Activated CD4-positive, alpha-beta T cell treated with anti-CD3 and anti-CD28 coated beads for 36 hours (primary cell): ENCODE measurements around the gene ERG. TPM values are rescaled to one million over a fixed set of nuclear protein-coding genes. Genes with fewer than 3 reads are reported as not detected.

Experiments
- ATAC-seq: fragments of 200-7000 bp; cut with Tn5 transposase; one replicate; pipeline ENCODE4 v1.10.0; 2021; ENCODE audit warnings: mild to moderate bottlenecking, moderate library complexity
- CTCF ChIA-PET: fragments of 350-600 bp; sonication (Branson Sonifier 250); formaldehyde crosslinking; loops from one replicate; lab custom pipeline; 2021; ENCODE audit warnings: antibody characterized with exemption; lab: Charles Lee
- POLR2A ChIA-PET: fragments of 350-600 bp; sonication (Branson Sonifier 250); formaldehyde crosslinking; loops from one replicate; lab custom pipeline; 2021; ENCODE audit warnings: antibody characterized with exemption, inconsistent platforms; lab: Charles Lee
- DNase-seq: peaks from one replicate; pipeline ENCODE4 v3.0.0-alpha.2; 2020
- H3K27ac Mint-ChIP-seq: one replicate; pipeline ENCODE4 v1.8.0; 2021; ENCODE audit warnings: mixed read lengths
- H3K27me3 Mint-ChIP-seq: one replicate; pipeline ENCODE4 v1.8.0; 2021; ENCODE audit warnings: mixed read lengths
- H3K36me3 Mint-ChIP-seq: one replicate; pipeline ENCODE4 v1.8.0; 2021; ENCODE audit warnings: low read depth, mixed read lengths
- H3K4me1 Mint-ChIP-seq: one replicate; pipeline ENCODE4 v1.8.0; 2021; ENCODE audit warnings: mixed read lengths
- H3K4me3 Mint-ChIP-seq: one replicate; pipeline ENCODE4 v1.8.0; 2021; ENCODE audit warnings: mild to moderate bottlenecking, moderate library complexity, mixed read lengths
- H3K9me3 Mint-ChIP-seq: one replicate; pipeline ENCODE4 v1.8.0; 2021; ENCODE audit warnings: low read depth, mixed read lengths
- intact Hi-C, 2 experiments: fragments of 100-400 bp; cut with DNase I in 1 of 2; cut with micrococcal nuclease in 1 of 2; formaldehyde crosslinking; loops; one replicate each; pipeline versions ENCODE4 v1.14.2 to v1.15.1; 2022 to 2024; cut with DNase I, micrococcal nuclease
- total RNA-seq, 2 experiments: library from RNA; stranded (reverse); gene quantifications; one replicate each; pipeline ENCODE4 v1.2.3, GENCODE V29; 2021

The ERG gene
- total RNA-seq, 2 experiments from 2014 or later: 0.07 TPM; not detected in 1

DNA sequence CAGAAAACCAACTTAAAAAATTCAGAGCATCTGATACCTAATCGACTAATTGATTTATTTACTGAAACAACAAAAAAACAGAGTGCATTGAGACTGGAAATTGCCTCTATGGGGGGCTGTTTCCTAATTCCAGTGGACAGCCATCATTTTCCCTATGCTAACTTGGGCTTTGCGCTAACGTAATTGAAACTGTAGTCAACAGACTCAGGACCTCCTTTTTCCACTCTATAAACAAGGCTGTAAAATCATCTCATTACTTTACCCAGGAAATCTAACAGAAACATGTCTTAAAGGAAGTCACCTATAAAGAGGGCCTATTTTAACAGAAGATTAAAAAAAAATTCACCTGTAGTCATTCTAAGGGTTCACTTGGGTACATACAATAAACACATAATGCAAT, 2.1 kb downstream of the ERG start:
- H3K4me1 Mint-ChIP-seq: no peaks in the 10 kb centered on the region
- POLR2A ChIA-PET: no interaction called here
- no peaks in the 10 kb centered on the region for H3K36me3 Mint-ChIP-seq
- no peak overlapping the region for H3K27ac Mint-ChIP-seq
- intact Hi-C loops: no loop called here
- no peaks in the 10 kb centered on the region for H3K9me3 Mint-ChIP-seq
- DNase-seq (no peak), ATAC-seq (no peak)
- H3K4me3 Mint-ChIP-seq: no peak overlapping the region
- CTCF ChIA-PET: no interaction called here
- H3K27me3 Mint-ChIP-seq: peaks cover 48% of the 10 kb centered on the region

DNA sequence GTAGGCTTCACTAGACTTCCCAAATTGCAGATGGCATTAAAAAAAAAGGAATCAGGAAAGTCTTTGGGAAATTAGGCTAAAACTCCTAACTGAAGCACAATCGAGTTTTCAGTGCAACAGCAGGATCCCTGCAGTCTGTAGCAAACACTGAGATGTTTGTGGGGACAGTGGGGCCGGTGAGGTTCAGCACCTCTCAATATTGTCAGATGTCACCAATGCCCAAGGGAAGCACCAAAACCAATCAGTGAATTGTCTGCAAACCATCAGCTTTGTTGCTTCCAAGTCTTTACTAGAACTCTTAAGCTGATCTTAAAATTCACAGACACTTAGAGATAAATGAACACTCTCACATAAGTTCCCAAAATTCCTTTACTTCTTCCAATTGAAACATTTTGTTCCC, 2.6 kb downstream of the ERG start:
- ATAC-seq: no peak
- ChIA-PET CTCF (no interaction called here), POLR2A (no interaction called here)
- Mint-ChIP-seq H3K27ac (no peak overlapping the region), H3K27me3 (peaks cover 49% of the 10 kb centered on the region), H3K4me1 (no peaks in the 10 kb centered on the region), H3K4me3 (no peak overlapping the region), H3K36me3 (no peaks in the 10 kb centered on the region), H3K9me3 (no peaks in the 10 kb centered on the region)
- intact Hi-C loops: no loop called here
- DNase-seq: no peak

GRCh38 chr21:38495242-38495641, 3.0 kb downstream of the ERG start:
- Mint-ChIP-seq H3K9me3 (no peaks in the 10 kb centered on the region), H3K4me1 (no peaks in the 10 kb centered on the region), H3K4me3 (no peak overlapping the region), H3K36me3 (no peaks in the 10 kb centered on the region), H3K27ac (no peak overlapping the region), H3K27me3 (peaks cover 49% of the 10 kb centered on the region)
- ChIA-PET POLR2A (no interaction called here), CTCF (no interaction called here)
- intact Hi-C loops: no loop called here
- no peak for ATAC-seq
- DNase-seq: no peak

GRCh38 chr21:38494703-38495102, 3.6 kb downstream of the ERG start:
- Mint-ChIP-seq H3K9me3 (no peaks in the 10 kb centered on the region), H3K4me1 (no peaks in the 10 kb centered on the region), H3K27me3 (peaks cover 47% of the 10 kb centered on the region), H3K36me3 (no peaks in the 10 kb centered on the region), H3K27ac (no peak overlapping the region), H3K4me3 (no peak overlapping the region)
- ChIA-PET CTCF (no interaction called here), POLR2A (no interaction called here)
- intact Hi-C loops: no loop called here
- no peak for DNase-seq
- ATAC-seq: no peak

DNA sequence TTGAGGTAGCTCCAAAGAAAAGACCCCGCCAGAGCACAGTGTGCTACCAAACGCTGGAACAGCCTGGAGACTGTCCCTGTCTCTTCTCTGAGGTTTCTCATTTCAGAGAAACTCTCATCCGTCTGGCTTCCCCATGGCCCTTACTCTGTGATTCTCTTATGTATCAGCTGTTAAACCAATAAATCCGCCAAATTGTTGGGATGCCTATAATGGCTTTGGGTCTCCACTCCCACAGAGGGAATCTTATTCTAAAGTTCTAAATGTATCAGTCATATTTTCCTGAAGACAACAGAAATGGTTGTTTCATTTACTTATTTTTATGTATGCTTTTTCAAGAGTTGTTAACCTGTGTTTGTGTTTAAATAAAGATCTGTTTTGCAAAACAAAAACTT, 4.0 kb downstream of the ERG start:
- no peaks in the 10 kb centered on the region for H3K4me1 Mint-ChIP-seq
- H3K27me3 Mint-ChIP-seq: peaks cover 45% of the 10 kb centered on the region

DNA sequence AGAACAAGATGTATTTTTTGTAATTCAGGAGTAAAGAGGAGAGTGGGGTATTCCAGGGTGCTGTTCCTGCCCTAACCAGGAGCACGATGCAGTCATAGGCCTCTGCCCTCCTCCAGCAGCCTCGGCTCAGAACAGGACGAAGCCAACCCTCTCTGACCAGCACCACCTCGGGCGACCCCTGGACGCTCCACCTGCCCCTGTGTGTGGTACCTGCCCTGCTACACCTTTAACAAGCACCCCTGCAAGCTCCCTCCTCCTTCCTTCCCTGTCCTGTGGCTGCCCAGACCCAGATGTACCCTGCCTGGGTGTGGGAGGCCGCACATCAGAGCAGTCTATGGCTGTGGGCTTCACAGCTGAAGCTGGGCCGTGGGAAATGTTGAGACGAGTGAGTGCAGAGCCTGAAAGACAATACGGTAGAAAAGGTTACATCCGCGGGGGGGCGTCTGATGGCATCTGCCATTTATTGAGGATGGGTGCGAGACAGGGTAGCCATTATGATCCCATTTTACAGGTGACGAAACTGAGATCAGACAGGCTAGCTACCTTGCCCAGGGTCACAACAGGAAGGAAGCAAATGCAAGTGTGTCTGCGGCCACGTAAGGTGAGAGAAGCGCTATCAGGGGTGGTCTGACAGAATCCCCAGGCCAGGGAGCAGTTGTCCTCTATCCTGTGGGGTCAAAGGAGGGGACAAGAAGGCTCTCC, 4.6 kb downstream of the ERG start:
- H3K27ac Mint-ChIP-seq: no peak overlapping the region
- peaks cover 40% of the 10 kb centered on the region for H3K27me3 Mint-ChIP-seq
- ChIA-PET CTCF (interaction anchor here (0.6 kb wide), 1 partner anchor 654 kb away, joined by 3 read pairs; no protein-coding TSS in a partner anchor), POLR2A (no interaction called here)
- DNase-seq (no peak), ATAC-seq (no peak)
- no peaks in the 10 kb centered on the region for H3K9me3 Mint-ChIP-seq
- no peaks in the 10 kb centered on the region for H3K4me1 Mint-ChIP-seq
- intact Hi-C loops: no loop called here
- H3K4me3 Mint-ChIP-seq: no peak overlapping the region
- H3K36me3 Mint-ChIP-seq: no peaks in the 10 kb centered on the region

More for the DNA sequence above, 4.0 kb downstream of the ERG start:
- Mint-ChIP-seq H3K4me3 (no peak overlapping the region), H3K36me3 (no peaks in the 10 kb centered on the region), H3K27ac (no peak overlapping the region), H3K9me3 (no peaks in the 10 kb centered on the region)
- intact Hi-C loops: no loop called here
- ATAC-seq (no peak), DNase-seq (no peak)
- POLR2A ChIA-PET: no interaction called here
- CTCF ChIA-PET: interaction anchor here (0.6 kb wide), 1 partner anchor 653 kb away, joined by 3 read pairs; no protein-coding TSS in a partner anchor

DNA sequence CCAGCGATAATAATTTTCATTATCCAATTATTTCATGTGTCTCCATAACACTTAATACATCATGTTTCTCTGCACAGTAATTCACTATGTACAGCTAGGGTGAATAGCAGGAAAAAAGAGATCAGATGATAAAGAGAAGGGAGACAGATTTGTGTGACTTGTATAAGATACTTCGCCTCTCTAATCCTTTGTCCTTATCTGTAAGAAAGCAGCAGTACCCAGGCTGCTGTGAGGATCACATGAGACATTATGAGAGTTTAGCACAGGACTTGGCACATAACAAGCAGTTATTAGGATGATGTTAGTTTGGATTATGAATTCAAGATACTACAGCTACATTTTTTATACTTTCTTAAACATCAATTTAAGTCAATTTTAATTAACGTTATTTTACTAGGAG, 6.3 kb downstream of the ERG start:
- no peak overlapping the region for H3K27ac Mint-ChIP-seq
- POLR2A ChIA-PET: no interaction called here
- ATAC-seq (no peak), DNase-seq (no peak)
- CTCF ChIA-PET: no interaction called here
- no peaks in the 10 kb centered on the region for H3K9me3 Mint-ChIP-seq
- no peaks in the 10 kb centered on the region for H3K4me1 Mint-ChIP-seq
- peaks cover 30% of the 10 kb centered on the region for H3K27me3 Mint-ChIP-seq
- intact Hi-C loops: no loop called here
- no peaks in the 10 kb centered on the region for H3K36me3 Mint-ChIP-seq
- no peak overlapping the region for H3K4me3 Mint-ChIP-seq

DNA sequence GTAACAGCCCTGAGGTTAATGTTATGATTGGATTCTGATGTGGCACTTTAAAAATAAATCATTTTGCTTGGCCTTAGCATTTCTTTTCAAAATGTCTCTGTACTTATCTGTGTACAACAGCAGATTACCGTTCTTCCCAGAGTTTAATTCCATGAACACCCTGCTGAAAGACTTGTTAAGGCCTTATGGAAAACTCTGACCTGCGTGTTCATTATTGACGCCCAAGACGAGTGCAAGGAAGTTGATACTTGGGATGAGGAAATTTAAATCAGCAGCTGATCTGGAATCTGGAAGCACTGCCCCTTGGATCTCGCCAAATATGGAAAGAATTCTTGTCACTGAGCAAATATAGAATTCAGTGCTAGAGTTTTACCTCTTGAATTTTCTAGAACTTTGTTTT, 6.7 kb downstream of the ERG start:
- intact Hi-C loops: no loop called here
- H3K27me3 Mint-ChIP-seq: peaks cover 30% of the 10 kb centered on the region
- ATAC-seq: no peak

GRCh38 chr21:38490411-38491020, 7.8 kb downstream of the ERG start:
- CTCF ChIA-PET: no interaction called here
- DNase-seq: no peak
- intact Hi-C loops: no loop called here

More for the DNA sequence above, 6.7 kb downstream of the ERG start:
- H3K4me1 Mint-ChIP-seq: no peaks in the 10 kb centered on the region
- no peaks in the 10 kb centered on the region for H3K36me3 Mint-ChIP-seq
- no peak for DNase-seq
- no peak overlapping the region for H3K4me3 Mint-ChIP-seq
- ChIA-PET CTCF (no interaction called here), POLR2A (no interaction called here)
- no peaks in the 10 kb centered on the region for H3K9me3 Mint-ChIP-seq
- no peak overlapping the region for H3K27ac Mint-ChIP-seq

DNA sequence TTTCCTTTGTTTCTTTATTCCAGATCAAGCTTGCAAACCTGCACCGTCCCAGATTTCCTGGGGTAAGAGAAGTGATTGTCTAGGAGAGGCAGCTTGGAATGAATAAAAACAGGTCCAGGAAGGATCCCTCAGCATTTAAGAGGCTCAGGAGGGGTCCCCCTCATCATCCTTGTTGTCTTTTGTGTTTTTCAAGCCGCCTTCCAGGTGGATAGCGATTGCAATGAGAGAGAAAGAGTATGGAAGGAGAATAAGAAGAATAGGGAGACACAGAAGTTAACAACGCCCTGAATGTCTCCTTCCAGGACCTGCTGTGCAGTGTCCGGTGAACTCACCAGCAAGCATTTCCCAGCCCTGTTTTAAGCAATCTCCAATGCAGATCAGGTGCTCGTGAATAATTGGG, 8.5 kb downstream of the ERG start:
- Mint-ChIP-seq H3K4me1 (no peaks in the 10 kb centered on the region), H3K36me3 (no peaks in the 10 kb centered on the region), H3K27ac (no peak overlapping the region), H3K4me3 (no peak overlapping the region), H3K9me3 (no peaks in the 10 kb centered on the region), H3K27me3 (peaks cover 19% of the 10 kb centered on the region)
- ChIA-PET CTCF (no interaction called here), POLR2A (no interaction called here)
- intact Hi-C loops: no loop called here
- DNase-seq (no peak), ATAC-seq (no peak)

More at GRCh38 chr21:38490411-38491020, 7.8 kb downstream of the ERG start:
- H3K4me3 Mint-ChIP-seq: no peak overlapping the region
- peaks cover 25% of the 10 kb centered on the region for H3K27me3 Mint-ChIP-seq
- ATAC-seq: no peak
- H3K4me1 Mint-ChIP-seq: no peaks in the 10 kb centered on the region
- H3K36me3 Mint-ChIP-seq: no peaks in the 10 kb centered on the region
- POLR2A ChIA-PET: no interaction called here
- H3K27ac Mint-ChIP-seq: no peak overlapping the region
- H3K9me3 Mint-ChIP-seq: no peaks in the 10 kb centered on the region

DNA sequence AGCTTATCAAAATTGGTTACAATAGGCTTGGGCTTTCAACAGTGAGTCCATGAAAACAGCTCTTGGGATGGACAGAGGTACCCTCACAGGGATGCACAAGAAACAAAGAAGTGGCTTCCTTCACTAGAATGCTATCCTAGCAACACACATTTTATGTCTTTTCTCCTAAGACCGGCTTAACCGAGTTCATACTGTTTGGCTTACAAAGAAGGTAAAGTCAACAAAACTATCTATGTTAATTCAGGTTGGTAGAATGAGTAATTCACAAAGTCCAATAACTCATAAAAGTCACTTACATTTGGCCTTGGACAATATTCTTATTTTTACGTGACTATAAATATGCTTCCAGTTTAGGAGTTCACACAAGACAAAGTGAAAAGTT, 9.0 kb downstream of the ERG start:
- CTCF ChIA-PET: no interaction called here
- Mint-ChIP-seq H3K4me3 (no peak overlapping the region), H3K36me3 (no peaks in the 10 kb centered on the region), H3K9me3 (no peaks in the 10 kb centered on the region), H3K4me1 (no peaks in the 10 kb centered on the region), H3K27me3 (peaks cover 17% of the 10 kb centered on the region), H3K27ac (no peak overlapping the region)
- no peak for DNase-seq
- ATAC-seq: no peak
- POLR2A ChIA-PET: no interaction called here
- intact Hi-C loops: no loop called here

DNA sequence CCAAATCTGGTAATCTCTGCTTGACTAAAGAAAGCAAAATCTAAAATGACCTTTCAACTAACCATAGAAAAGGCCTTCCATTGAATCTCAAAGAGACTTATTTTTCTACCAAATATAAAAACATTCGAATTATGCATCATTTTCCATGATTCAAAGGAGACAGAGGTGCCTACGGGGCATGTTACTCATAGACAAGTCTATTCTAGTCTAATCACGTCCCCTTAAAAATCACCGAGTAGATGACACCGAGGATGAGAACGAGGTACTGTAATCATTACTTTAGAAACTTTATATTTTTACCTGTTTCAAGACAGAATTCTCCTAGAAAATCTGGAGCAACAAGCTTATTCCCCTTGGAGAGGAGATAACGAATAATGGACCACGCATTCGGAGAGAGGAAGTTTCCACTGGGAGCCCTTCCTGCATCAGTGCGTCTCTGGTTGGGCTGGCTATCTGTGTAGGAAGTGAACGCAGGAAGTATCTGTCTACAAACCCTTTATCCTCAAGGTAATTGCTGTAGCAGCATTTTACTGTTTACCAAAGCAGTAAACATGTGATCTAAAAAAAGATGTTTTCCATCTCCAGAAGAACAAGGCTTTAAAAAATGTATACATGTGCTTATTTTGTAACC, 9.5 kb downstream of the ERG start:
- H3K9me3 Mint-ChIP-seq: no peaks in the 10 kb centered on the region
- no peak overlapping the region for H3K27ac Mint-ChIP-seq
- peaks cover 15% of the 10 kb centered on the region for H3K27me3 Mint-ChIP-seq
- no peaks in the 10 kb centered on the region for H3K36me3 Mint-ChIP-seq
- H3K4me1 Mint-ChIP-seq: no peaks in the 10 kb centered on the region
- DNase-seq (no peak), ATAC-seq (no peak)
- CTCF ChIA-PET: no interaction called here
- intact Hi-C loops: no loop called here
- H3K4me3 Mint-ChIP-seq: no peak overlapping the region
- POLR2A ChIA-PET: no interaction called here
